GM12865 (cell line): Measurements from ENCODE around the gene HOXD13.

Experiments
- DNase-seq: peaks from one replicate; pipeline ENCODE4 v3.0.0; 2010; ENCODE audit warnings: low read depth
- H3K4me3 ChIP-seq: 2 replicates; pipeline ENCODE4 v1.5.1; 2011; ENCODE audit warnings: mild to moderate bottlenecking, low read depth, low read length, control low read depth
- TF ChIP-seq, protein P1 (sequence below): IDR thresholded peaks from 2 replicates; pipeline ENCODE4 v1.5.1; 2011; ENCODE audit warnings: low read length, control low read depth, low read depth, inconsistent platforms; ENCODE audit not compliant: insufficient read depth; ENCODE audit errors: missing control alignments

Gene HOXD13

DNA sequence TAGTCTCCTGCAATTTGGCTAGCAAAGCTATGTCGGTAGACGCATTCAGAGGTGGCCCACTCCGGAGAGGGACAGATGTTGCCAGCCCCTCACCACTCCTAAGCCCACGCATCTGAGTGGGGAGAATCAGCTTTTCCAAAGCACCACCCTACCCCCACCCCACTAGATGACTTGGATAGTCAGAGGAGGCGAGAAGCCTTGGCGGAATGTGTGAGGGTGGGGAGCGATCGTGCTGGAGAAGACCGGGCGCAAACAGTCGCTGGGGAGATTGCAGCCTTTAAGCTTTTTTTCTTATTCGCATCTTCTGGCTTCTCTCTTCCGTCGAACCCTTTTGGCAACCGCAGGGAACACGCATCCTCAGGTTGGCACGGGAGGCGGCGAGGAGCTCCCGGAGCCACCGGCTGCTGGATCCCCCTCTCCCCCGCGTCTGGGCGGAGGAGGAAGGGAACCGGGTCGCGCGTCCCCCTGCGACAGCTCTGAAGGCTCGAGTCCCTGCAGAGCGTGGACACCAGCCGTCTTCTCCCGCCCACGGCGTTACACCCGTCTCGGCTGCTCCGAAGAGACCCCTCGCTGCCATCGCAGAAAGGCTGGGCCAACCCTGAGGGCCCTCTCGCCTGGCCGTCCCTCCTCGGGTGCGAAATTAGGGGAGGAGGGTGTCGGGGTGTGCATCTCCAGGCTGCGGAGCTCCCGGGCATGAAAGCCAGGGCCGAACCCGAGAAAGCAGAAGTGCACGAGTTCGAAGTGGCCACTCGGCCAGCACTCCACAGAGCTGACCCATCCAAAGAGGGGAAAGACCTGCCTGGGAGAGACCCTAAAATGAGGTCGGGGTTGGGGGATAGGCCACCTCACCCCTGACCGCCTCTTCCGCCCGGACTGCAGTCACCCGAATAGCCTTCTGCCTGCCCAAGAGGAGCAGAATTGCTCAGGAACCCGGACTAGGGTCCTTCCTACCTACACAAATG lies 20.9 kb upstream of the HOXD13 start:
- TF ChIP-seq, protein P1, sequence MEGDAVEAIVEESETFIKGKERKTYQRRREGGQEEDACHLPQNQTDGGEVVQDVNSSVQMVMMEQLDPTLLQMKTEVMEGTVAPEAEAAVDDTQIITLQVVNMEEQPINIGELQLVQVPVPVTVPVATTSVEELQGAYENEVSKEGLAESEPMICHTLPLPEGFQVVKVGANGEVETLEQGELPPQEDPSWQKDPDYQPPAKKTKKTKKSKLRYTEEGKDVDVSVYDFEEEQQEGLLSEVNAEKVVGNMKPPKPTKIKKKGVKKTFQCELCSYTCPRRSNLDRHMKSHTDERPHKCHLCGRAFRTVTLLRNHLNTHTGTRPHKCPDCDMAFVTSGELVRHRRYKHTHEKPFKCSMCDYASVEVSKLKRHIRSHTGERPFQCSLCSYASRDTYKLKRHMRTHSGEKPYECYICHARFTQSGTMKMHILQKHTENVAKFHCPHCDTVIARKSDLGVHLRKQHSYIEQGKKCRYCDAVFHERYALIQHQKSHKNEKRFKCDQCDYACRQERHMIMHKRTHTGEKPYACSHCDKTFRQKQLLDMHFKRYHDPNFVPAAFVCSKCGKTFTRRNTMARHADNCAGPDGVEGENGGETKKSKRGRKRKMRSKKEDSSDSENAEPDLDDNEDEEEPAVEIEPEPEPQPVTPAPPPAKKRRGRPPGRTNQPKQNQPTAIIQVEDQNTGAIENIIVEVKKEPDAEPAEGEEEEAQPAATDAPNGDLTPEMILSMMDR = no peak
- no peak overlapping the region for H3K4me3 ChIP-seq
- no peak for DNase-seq

DNA sequence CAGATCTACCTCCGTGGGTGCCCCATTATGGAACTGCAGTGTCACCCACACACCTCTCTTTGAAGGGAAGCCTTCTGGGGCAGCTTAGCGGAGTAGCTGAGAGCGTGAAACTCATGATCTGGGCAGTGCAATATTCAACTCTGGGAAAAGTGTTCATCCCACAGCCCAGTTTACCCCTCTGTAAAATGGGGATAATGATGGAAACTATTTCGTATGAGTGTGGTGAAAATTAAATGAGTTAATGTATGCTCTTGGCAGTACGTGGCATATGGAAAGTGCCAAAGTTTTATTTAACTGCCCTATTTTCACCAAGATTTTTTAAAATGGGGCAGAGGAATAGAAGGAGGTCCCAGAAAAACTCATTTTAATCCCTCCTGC lies 20.2 kb upstream of the HOXD13 start:
- no peak overlapping the region for H3K4me3 ChIP-seq
- DNase-seq = no peak
- TF ChIP-seq, protein P1 = no peak

DNA sequence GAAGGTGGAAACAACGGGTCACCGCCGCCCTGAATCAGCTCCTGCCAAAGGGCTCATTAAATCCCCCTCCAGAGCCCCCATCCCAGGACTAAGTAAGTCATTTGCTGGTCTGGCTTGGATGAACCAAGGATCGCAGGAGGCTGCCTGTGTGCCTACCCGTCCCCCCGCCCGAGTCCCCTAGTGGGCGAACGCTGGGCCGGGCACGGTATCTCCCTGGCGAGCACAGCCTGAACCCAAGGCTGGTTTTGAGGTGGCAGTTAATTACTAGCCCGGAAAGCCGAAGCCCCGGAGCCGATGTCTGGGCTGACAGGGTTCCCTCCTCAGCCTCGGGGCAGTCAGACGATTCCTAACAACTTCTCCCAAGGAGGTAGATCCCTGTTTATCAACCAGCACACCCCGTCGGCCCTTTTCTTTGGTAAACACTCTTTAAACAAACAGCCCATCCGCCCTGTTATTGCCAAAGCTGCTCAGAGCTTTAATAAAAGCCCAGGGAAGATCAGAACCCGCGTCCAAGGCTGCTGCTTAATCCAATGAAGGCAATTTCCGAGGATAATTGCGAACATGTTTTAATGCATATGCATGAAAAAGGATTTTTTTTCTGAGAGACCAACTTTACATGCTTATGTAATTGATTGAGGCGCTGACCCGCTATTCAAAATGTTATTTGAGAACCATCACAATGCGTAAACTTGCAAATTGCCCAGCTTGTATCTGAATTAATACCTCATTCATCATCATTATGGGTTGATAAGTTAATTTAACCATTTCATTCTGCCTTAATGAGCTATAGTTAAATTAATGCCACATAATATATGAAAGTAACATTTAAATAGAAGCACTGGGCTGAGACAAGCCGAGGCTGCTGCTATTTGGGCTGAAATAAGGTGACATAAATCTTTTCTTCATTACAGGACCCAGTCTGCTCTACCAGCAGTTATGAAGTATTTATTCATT lies 19.3 kb upstream of the HOXD13 start:
- TF ChIP-seq, protein P1 = no peak
- DNase-seq = no peak
- no peak overlapping the region for H3K4me3 ChIP-seq

DNA sequence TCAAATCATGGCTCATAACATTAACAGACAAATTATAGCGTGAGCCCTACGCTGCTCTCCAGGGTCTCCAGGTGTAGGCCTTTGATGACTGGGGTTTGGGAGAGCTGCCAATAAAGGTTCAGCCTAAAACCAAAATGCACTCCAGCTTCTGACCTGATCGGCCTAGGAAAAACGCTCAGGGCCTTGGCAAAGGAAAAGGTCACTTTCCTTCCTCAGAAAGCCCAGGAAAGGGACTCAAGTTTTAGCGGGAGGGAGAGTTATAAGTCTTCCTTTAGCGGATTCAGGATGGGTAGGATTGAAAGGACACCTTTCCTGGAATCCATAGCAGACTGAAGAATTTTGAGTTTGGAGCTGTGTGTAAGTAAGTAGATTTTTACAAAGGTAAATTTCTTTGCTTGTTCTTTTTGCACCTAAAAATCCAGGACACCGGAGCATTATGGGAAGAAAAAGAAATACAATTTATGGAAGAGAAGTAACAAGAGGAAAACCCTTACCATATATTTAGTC lies 17.5 kb upstream of the HOXD13 start:
- DNase-seq = no peak
- H3K4me3 ChIP-seq = no peak overlapping the region
- TF ChIP-seq, protein P1 = no peak

DNA sequence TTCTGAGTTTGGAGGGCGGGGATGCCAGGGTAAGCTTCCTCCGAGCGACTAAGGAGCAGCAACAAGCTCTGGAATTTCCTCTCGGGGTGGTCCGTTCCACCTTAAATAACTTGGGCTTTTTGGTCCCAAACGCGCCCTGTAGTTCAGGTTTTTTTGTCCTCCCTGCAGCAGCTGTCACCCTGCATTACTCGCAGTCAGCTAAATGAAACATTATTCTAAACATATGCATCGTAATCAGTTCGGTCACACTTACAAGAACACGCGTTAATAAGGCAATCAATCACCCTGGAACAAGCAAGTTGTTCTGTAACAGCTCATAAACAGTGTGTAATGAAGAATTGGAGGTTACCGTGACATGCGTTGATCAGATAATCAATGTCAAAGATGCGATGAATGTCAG lies 17.0 kb upstream of the HOXD13 start:
- TF ChIP-seq, protein P1 = no peak
- no peak overlapping the region for H3K4me3 ChIP-seq
- no peak for DNase-seq

DNA sequence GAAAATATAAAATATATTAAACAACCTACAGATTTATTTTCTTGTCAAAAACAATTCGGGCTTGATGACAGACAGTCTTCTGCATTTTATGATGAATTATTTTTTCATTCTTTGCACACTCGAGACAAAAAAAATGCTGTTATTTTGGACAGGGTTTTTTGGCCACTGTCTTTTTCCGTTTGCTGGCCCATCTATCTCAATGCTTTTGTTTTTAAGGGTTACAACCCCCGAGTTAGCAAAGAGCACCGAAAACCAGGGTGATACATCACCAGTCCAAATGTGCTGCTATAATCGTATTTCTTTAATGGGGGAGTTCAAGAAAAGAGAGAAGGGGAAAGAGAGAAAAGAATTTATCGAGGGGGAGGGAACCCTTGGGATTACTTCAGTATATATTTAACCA lies 16.5 kb upstream of the HOXD13 start:
- TF ChIP-seq, protein P1 = no peak
- DNase-seq = no peak
- no peak overlapping the region for H3K4me3 ChIP-seq
